Progenitor cell of endocrine pancreas (in vitro differentiated cells): ENCODE data around the gene PLCE1. TPM values are rescaled to one million over a fixed set of nuclear protein-coding genes. Genes with fewer than 3 reads are reported as not detected.
A peak's percentile ranks its signal among the peaks of the same experiment; 100 is the strongest.

ENCODE experiments used
- DNase-seq: peaks from one replicate; pipeline ENCODE4 v3.0.0; 2021; ENCODE audit warnings: low spot score; ENCODE audit not compliant: unreplicated experiment
- H3K27ac Mint-ChIP-seq: 2 replicates; pipeline ENCODE4 v1.8.0; 2021; ENCODE audit warnings: mild to moderate bottlenecking, moderate library complexity, mixed read lengths
- H3K27me3 Mint-ChIP-seq: 2 replicates; pipeline ENCODE4 v1.8.0; 2021; ENCODE audit warnings: mixed read lengths
- H3K36me3 Mint-ChIP-seq: 2 replicates; pipeline ENCODE4 v1.8.0; 2022; ENCODE audit warnings: mixed read lengths; ENCODE audit not compliant: insufficient read depth
- H3K4me1 Mint-ChIP-seq: 2 replicates; pipeline ENCODE4 v1.8.0; 2021; ENCODE audit warnings: low read depth, mixed read lengths
- H3K4me3 Mint-ChIP-seq: 2 replicates; pipeline ENCODE4 v1.8.0; 2021; ENCODE audit warnings: low read depth, mild to moderate bottlenecking, moderate library complexity, mixed read lengths
- H3K9me3 Mint-ChIP-seq: 2 replicates; pipeline ENCODE4 v1.8.0; 2021; ENCODE audit warnings: low read depth, mixed read lengths
- CTCF ChIP-seq: fragments of 200-600 bp; sonication (generic); IDR thresholded peaks from one replicate; pipeline ENCODE4 v1.5.0; 2021; ENCODE audit warnings: antibody characterized with exemption, mild to moderate bottlenecking; ENCODE audit not compliant: unreplicated experiment
- total RNA-seq: library from RNA; stranded (reverse); gene quantifications from 2 replicates; pipeline ENCODE4 v1.2.1, GENCODE V29; 2021

The PLCE1 gene
- total RNA-seq, 1 donor from 2014 or later = 14.1 TPM

GRCh38 chr10:93994438-93994801 lies 689 bp downstream of the PLCE1 start:
- DNase-seq = no peak
- Mint-ChIP-seq H3K9me3 (no peaks in the 10 kb centered on the region), H3K4me1 (peaks cover 41% of the 10 kb centered on the region), H3K27me3 (peaks cover 17% of the 10 kb centered on the region), H3K4me3 (peak overlapping the region; percentile 75), H3K36me3 (peaks cover 7% of the 10 kb centered on the region), H3K27ac (no peak overlapping the region)
- TF ChIP-seq CTCF = no peak

GRCh38 chr10:93995182-93995581 lies 1.5 kb downstream of the PLCE1 start:
- Mint-ChIP-seq H3K27me3 (peaks cover 17% of the 10 kb centered on the region), H3K4me3 (peak overlapping the region; percentile 75), H3K27ac (peak overlapping the region; percentile 11), H3K4me1 (peaks cover 47% of the 10 kb centered on the region), H3K36me3 (peaks cover 7% of the 10 kb centered on the region), H3K9me3 (no peaks in the 10 kb centered on the region)
- TF ChIP-seq CTCF = no peak
- DNase-seq = no peak

- Mint-ChIP-seq H3K36me3 (peaks cover 7% of the 10 kb centered on the region), H3K27me3 (peaks cover 17% of the 10 kb centered on the region)
These were observed 2.0 kb downstream of the PLCE1 start for GRCh38 chr10:93995598-93996271.

GRCh38 chr10:93996551-93996950 lies 2.8 kb downstream of the PLCE1 start:
- Mint-ChIP-seq H3K36me3 (peaks cover 7% of the 10 kb centered on the region), H3K27me3 (peaks cover 17% of the 10 kb centered on the region), H3K4me3 (no peak overlapping the region), H3K9me3 (no peaks in the 10 kb centered on the region), H3K4me1 (peaks cover 46% of the 10 kb centered on the region), H3K27ac (no peak overlapping the region)
- DNase-seq = no peak
- TF ChIP-seq CTCF = no peak

More at GRCh38 chr10:93995598-93996271, 2.0 kb downstream of the PLCE1 start:
- TF ChIP-seq CTCF = no peak
- Mint-ChIP-seq H3K27ac (peak overlapping the region; percentile 11), H3K4me3 (no peak overlapping the region), H3K9me3 (no peaks in the 10 kb centered on the region), H3K4me1 (peaks cover 46% of the 10 kb centered on the region)
- no peak for DNase-seq

GRCh38 chr10:93997546-93997945 lies 3.8 kb downstream of the PLCE1 start:
- no peaks in the 10 kb centered on the region for H3K9me3 Mint-ChIP-seq
- peaks cover 7% of the 10 kb centered on the region for H3K36me3 Mint-ChIP-seq
- no peak for TF ChIP-seq CTCF
- DNase-seq = no peak
- H3K27me3 Mint-ChIP-seq = peaks cover 17% of the 10 kb centered on the region
- H3K4me3 Mint-ChIP-seq = no peak overlapping the region
- H3K27ac Mint-ChIP-seq = no peak overlapping the region
- H3K4me1 Mint-ChIP-seq = peaks cover 42% of the 10 kb centered on the region
